KBM-7 (cell line): ENCODE results near the gene FAM229A.

Experiments used
- DNase-seq: peaks from one replicate; pipeline ENCODE4 v3.0.0-alpha.2; 2015
- in situ Hi-C: fragments of 300-500 bp; cut with MboI; formaldehyde crosslinking; loops from 2 replicates; pipeline ENCODE4 v1.14.3; 2020; ENCODE audit warnings: low sequenced_read_pairs, low pct_unique_long_range_greater_than_20kb, mixed read lengths

FAM229A gene

DNA sequence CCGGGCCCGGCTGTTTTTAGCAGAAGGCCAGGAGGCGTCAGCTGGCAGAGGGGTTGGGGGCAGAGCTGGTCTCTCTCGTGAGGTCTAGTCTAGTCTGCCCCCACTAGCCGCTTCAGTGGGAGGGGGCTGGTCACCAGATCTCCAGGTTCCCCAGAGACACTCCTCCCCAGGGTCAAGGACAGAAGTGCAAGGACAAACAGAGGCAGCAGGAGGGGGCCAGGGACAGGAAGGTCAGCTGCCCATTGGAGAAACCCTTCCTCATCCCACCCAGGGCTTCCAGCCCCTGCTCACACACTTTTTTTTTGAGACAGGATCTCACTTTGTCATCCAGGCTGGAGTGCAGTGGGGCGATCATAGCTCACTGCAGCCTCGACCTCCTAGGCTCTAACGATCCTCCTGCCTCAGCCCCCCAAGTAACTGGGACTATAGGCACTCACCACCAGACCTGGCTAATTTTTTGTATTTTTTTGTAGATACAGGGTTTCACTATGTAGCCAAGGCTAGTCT lies 10.0 kb downstream of the FAM229A start:
- in situ Hi-C loops: no loop called here

DNA sequence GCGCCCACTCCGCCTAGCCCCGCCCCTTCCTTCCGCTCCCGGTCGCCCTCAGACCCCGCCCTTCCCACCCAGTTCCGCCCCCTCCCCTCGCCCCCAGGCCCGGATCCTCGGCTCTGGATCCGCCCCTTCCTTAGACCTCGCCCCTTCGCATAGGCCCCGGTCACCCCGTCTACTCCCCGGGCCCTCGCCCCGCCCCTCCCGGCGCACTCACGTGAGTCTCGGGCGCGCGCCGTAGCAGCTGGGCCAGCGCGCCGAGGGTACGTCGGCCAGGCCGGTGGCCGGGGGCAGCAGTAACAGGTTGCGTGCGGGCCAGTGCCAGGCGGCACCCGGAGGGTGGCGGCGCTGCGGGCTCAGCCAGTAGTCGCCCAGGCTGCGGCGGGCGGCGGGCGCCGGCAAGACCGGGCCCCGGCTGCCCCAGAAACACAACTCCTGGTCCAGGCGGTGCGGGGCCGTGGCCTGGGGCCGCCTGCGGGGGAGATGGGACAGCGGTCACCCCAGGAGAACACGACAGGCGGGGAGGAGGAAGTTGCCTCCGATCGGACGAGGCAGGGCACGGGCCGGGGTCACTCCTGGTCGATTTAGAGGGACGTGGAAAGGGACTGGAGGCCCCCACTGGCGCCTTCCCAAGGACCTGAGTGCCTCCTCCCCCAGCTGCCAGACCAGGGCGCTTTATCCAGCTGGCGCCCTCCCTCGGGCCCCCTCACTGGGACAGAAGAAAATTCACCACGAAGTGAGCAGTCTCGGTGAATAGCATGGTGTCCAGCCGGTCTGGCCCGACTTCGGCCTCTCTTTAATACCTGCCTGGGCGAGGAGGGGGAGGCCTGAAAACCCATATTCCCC lies 10.7 kb downstream of the FAM229A start:
- in situ Hi-C loops: no loop called here
- peak; percentile 78 for DNase-seq

More for the DNA sequence above, 10.0 kb downstream of the FAM229A start:
- DNase-seq: no peak

DNA sequence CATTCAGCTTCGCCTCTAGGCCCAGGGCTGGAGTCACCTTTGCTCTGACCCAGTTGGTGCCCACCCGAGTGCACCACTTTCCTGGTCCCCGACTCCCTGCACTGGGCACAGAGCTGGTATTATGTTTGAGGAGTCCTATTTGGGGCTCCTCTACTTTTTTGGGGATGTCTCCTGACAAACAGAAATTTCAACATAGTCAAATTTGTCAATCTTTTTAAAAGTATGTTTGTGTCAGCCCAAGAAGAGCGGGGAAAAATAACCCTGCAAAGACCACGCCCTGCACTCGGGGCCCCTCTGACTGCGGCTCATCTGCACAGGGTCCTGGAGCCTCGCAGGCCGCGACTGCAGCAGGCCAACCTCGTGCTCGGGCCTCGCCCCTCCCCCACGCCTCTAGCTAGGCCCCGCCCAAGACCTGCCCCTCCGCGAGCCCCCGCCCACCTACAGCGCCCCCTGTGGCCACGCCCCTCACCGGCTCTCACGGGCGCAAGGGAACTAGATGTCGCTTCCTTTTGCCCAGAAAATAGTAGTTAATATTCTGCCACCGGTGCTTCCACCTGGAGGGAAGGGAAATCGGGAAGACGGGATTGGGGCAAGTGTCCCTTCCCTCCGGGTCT lies 11.4 kb downstream of the FAM229A start:
- no peak for DNase-seq

DNA sequence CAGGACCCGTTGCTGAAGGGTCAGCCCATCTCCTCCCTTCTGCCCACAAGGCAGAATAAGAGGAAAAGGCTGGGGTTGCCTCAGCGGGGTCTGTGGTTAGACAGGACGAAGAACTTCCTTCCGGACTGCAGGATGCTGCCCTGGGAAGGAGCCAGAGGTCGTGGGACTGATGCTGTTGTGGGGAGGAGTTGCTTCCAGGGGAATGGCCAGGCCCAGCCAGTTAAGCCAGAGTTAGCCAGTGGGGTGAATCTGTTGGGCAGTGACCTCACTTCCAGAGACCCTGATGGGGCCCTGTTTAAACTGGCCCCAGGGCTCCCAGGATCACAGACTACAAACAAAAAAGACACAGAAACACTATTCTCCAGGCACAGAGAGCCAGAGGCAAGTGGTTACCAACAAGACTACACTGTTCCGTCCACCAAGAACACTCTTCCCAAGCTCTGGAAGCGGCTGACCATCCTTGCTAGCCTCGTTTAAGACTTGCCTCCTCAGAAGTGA lies 13.0 kb downstream of the FAM229A start:
- DNase-seq: peak; percentile 56
- in situ Hi-C loops: no loop called here

More for the DNA sequence above, 11.4 kb downstream of the FAM229A start:
- in situ Hi-C loops: no loop called here

DNA sequence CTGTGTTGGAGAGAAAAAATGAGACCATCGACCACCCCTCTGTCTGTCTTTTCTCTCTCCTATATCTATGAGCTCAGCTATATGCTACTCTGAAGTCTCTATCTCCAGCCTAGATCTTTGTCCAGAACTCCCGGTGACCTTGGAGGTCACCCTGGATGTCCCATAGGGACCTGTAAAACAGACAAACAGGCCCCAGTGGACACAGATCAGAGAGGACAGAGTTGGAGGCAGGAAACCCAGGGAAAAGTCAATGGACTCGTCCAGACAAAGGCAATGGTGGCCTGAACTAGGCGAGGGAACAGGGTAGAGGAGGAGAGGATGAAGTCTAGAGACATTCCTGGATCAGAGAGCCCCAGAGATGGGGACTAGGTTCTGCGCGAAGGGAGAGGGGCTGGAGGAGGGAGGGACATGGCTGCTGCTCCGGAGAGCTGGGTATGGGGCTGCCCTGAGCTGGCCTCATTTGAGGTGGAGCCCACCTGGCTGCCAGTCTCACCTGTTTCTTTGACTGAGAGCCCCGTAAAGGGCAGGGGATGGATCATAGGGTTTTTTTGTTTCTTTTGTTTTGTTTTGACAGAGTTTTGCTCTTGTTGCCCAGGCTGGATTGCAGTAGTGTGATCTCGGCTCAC lies 15.6 kb downstream of the FAM229A start:
- DNase-seq: no peak
- in situ Hi-C loops: no loop called here

DNA sequence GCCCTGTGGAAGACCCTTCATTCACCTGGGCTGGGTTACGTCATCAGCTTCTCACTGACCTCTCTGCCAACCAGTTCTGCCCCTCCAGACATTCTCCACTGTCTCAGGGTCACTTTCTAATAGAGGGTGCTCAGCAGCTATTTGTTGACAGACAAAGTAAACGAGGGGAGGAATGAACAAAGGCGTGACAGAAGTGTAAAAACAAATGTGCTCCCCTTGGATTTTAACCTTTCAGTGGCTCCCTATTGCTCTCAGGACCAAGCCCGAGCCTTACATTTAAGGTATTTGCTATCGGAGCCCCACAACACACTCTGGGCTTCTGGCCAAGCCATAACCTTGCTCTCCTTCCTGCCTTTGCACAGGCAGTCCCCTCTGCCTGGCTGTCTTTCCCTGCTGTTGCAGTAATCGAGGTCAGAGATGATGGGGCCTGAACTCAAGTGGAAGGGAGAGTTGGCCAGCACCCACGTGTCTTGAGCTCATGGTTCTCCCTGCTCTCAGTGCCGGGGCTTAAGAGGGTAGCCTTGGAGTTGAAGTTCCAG lies 16.9 kb downstream of the FAM229A start:
- in situ Hi-C loops: no loop called here
- DNase-seq: peak; percentile 43

DNA sequence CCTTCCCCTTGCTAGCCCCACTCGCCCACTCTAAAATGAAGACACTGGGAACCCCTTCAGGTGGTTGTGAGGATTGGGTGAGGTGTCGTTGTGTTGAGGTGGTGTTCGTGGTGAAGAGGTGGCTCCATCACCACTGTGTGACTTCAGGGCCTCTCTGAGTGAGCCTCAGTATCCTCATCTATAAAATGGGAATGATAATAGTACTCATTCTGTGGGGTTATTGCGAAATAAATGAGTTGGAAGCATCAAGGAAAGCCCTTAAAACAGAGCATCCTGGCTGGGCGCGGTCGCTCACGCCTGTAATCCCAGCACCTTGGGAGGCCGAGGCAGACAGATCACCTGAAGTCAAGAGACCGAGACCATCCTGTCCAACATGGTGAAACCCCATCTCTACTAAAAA lies 19.6 kb downstream of the FAM229A start:
- DNase-seq: no peak
- in situ Hi-C loops: no loop called here

DNA sequence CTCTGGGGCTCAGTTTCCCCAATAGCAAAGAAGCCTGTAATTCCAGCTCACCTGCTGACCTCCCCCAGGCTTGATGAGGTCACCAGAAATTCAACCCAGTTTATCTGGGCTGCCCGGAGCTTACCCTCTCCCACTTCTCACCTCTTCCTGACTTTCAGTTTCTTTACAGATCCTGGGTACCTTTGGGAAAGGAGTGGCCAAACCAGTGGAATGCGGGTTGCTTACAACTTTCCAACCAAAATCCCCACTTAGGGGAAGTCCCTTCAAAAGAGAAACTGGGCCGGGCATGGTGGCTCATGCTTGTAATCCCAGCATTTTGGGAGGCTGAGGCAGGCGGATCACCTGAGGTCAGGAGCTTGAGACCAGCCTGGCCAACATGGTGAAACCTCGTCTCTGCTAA lies 20.3 kb downstream of the FAM229A start:
- in situ Hi-C loops: no loop called here
- DNase-seq: no peak

DNA sequence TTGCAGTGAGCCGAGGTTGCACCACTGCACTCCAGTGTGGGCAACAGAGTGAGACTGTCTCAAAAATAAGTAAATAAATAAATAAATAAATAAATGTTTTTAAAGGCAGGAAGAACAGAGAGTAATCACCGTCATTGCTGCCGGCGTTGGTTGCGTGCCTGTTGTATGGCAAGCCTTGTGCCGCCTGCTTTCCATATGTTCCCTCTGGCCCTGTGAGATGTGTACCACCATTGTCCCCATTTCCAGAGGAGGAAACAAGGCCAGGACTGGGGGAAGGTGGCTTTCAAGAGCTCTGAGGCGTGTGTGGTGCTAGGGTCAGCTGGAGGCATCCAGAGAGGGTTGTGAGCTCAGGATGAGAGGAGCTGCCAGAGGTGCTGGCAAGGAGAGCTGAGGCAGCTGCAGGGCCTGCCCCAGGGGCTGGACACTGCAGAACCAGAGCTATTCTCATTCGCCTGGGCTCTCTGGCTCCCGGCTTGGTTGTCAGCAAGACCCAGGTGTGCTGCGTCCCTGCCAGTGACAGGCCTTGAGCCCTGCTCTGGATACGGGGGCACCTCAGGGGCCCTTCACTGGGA lies 21.0 kb downstream of the FAM229A start:
- DNase-seq: no peak
- in situ Hi-C loops: no loop called here

DNA sequence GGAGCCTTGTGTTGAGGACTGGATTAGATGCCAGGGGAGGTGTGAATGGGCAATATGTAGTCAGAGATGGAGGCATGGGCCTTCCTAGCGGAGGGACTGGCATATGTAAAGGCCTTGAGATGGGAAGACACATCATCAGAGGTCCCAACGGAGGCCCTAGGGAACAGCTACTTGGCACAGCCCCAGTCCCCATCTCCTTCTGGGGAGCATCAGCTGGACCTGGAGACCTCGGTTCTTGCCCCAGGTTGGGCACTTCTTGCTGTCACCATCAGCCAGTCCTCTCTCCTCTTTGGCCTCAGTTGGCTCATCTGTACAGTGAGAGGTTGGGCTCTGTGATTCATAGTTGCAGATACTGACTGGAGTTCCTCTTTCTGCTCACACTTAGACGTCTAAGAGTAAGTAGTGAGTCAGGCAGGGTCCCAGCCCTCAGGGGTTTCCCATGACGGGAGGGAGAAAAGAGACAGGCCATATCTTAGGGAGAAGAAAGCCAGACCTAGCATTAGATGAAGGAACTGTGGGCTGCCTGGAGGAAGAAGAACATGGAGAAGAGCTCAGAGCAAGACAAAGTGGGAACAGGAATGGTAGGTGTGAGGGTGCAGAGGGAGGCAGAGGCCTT lies 22.8 kb downstream of the FAM229A start:
- in situ Hi-C loops: no loop called here
- DNase-seq: peak; percentile 55

DNA sequence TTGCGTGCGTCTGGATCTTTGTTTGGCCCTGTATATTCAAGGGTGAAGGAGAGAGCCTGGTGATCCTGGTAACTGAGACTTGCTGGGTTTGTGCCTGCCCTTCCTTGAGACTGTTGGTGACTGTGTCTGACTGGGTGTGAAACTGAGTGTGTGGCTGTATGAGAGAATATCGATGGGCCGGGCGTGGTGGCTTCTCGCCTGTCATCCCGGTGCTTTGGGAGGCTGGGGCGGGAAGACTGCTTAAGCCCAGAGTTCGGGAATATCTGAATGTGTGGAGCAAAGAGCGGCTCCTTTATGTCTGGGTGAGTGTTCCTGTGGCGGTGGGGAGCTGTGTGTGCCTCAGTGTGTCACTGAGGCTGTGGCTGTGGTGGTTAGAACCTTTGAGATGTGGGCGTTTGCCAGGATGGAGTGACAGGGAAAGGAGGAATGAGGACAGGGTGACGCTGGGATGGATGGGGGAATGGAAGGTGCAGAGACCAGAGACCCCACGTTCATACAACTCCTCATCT lies 23.6 kb downstream of the FAM229A start:
- in situ Hi-C loops: no loop called here

DNA sequence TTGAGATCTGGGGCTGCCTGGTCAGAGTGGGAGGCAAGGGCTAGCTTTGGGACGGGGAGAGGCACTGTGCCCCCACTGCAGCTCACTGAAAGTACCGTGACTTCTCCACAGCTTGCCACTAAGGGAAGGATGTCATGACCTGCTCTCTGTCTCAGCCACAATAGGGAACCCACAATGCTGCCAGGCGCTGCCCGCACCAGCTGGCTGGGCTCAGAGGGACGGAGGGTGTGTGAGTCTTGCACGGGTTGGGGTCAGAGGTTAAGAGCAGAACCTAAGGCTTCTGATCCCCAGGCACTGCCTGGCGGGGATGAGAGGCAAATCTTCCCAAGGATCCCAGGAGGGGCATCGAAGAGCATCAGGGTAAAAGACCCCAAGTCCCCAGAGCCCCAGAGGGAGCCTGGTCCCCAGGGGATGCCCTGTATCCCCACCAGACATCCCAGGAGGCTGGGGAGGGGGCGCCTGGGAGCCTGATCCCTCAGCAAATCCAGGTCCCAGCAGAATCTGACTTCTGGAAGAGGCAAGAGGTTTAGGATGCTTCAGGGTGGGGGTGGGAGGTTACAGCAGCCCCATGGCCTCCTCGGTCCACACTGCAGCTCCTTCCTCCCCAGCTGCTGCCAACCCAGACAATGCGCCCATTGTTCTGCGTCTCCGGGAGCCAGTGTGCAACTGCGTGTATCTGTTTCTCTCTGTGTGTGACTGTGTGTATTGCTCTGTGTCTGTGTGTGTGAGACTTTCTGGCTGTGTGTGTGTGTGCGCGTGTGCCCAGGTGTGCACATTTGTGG lies 24.2 kb downstream of the FAM229A start:
- in situ Hi-C loops: no loop called here
- DNase-seq: no peak

More for the DNA sequence above, 23.6 kb downstream of the FAM229A start:
- DNase-seq: no peak

DNA sequence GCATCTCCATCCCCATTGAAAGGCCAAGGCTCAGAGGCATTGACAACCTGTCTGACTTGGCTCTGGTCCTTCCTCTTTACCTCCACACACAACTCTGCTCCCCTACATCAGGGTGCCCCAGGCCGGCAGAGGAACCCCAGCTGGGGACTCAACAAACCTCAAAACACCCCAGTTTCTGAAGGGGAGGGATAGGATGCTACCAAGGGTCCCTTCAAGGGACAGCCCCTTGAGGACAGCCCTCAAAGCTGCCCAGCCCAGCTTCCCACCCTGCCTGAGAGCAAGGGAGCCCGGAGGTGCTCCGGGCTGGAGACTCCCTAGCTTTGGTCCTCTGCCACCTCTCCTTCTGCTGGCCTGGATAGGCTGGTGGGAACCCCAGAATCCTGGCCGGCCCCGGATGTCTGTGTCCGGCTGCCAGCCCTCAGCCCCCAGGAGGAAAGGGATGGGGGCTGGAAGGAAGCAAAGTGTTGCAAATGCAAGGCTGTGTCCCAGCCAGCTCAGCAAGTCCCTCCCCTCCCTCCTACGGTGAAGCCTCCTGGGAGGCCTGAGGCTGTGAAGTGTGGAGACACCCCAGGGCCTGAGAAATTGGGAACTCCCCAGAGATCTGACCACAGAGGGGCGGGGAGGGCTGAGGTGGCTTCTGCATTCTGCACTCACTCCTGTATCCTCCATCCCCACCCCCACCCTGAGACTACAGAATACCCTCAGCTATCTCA lies 25.2 kb downstream of the FAM229A start:
- DNase-seq: peak; percentile 86
- in situ Hi-C loops: no loop called here

DNA sequence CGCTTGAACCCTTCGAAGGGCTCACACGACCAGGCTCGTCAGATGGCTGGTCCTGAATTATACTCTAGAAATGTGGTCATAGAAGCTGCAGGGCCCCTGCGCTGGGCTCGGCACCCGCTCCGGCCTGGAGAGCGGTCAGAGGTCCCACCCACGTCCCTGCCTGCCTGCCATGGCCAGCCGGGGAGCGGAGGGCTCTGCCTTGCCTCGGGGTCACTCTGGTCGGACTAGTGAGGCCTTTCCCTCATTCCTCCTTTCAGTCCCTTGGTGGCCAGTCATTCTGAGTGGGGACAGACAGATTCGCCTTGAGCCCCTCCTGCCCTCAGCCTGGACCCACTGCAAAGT lies 25.7 kb downstream of the FAM229A start:
- in situ Hi-C loops: no loop called here
- DNase-seq: no peak

DNA sequence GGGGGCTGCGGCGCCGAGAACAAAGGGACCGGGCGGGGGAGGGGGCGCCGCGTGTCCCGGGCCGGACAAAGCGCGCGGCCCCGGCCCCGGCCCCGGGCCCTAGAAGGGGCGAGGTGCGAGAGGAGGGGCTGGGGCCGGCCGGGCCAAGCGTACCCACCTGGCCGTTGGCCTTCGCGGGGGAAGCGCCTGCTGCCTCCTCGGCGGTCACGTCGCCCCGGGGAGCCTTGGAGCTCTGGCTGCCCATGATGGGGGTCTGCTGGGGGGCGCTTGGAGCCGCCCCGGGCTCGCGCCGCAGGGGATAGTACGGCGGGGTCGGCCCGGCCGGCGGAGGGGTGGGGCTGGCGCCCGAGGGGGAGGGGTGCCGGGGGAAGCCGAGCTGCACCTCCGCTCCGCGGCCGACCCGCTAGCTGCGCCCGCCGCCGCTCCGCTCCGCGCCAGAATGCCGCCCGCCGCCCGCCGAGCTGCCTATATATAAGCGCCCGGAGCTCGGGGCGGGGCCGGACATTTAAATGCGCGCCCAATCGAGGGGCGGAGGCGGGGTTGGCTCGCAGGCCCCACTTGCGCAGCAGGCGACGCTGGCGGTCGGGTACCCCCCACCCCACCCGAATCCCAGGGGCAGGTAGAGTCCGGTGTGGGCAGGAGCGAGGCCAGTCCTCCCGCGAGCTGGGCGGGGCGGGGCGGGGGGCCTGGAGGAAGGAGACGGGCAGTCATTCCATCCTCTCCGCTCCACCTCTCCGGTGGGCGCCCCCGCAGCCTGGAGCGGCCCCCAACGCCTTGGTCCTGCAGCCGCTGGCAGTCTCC lies 26.3 kb downstream of the FAM229A start, which contains the start of gene MARCKSL1:
MARCKSL1 (minus strand) TSS at position 444 of the 801 bp plus-strand sequence; CDS start at position 244, 200 bp downstream.
- DNase-seq: peak; percentile 80
- in situ Hi-C loops: no loop called here

DNA sequence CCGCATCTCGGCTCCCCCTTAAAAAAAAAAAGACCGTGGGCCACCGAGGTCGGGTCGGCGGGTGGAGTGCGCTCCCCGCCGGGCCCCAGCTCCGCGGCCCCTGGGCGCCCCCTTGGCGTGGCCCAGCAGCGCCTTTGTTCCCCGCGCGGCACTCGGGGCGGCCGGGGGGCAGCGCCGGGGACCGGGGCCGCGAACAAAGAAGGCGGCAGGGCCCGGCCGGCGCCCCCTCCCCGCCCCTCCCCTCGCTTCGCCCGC lies 26.8 kb downstream of the FAM229A start:
- in situ Hi-C loops: no loop called here
- DNase-seq: no peak
